ENCODE results near the gene SUN1.

GRCh38 chr7:898460-898854, 66.2 kb downstream of the SUN1 start:
- no peak for TF ChIP-seq CTCF (IDR thresholded peaks at IDR 0.05 in 2 of 3, conservative IDR thresholded peaks at IDR 0.05 in 1 of 3; ENCODE audit: control insufficient read depth in 2 of 3, extremely low read depth in 1 of 3, insufficient read depth in 1 of 3, low read depth in 3 of 3, low read length in 3 of 3)
- no peak for TF ChIP-seq KAT2A (conservative IDR thresholded peaks at IDR 0.05; ENCODE audit: control insufficient read depth, low read depth, low read length)
- no peak for TF ChIP-seq YY1 (IDR thresholded peaks at IDR 0.05; ENCODE audit: low read depth, low read length)
- no peak for TF ChIP-seq EED (IDR thresholded peaks at IDR 0.05; ENCODE audit: low read depth)
- no peak for TF ChIP-seq PBX3 (IDR thresholded peaks at IDR 0.05; ENCODE audit: insufficient replicate concordance, low read depth, low read length)
- TF ChIP-seq ZNF274 (IDR thresholded peaks at IDR 0.05; ENCODE audit: insufficient read depth, insufficient read length) = no peak
- no peak for TF ChIP-seq MYC (IDR thresholded peaks at IDR 0.05; ENCODE audit: insufficient read depth, insufficient read length, insufficient replicate concordance, low read length, severe bottlenecking)
- TF ChIP-seq TCF7 (IDR thresholded peaks at IDR 0.05; ENCODE audit: borderline replicate concordance) = no peak
- TF ChIP-seq ATF2 (IDR thresholded peaks at IDR 0.05; ENCODE audit: low read length) = no peak
- TF ChIP-seq SUPT20H (IDR thresholded peaks at IDR 0.05; ENCODE audit: borderline replicate concordance, control insufficient read depth, low read depth, low read length) = no peak
- TF ChIP-seq ETV6 (conservative IDR thresholded peaks at IDR 0.05 in 1 of 2, IDR thresholded peaks at IDR 0.05 in 1 of 2; ENCODE audit: borderline replicate concordance in 1 of 2, low read depth in 1 of 2) = no peak
- no peak for TF ChIP-seq MAX (IDR thresholded peaks at IDR 0.05; ENCODE audit: low read depth, low read length)
